Fibroblast of lung (primary cell): ENCODE data around the gene NEU2.

ENCODE experiments used
- CTCF ChIP-seq, 2 donors: IDR thresholded peaks in 1 of 2; conservative IDR thresholded peaks in 1 of 2; 1 replicate in 1 of 2; 2 replicates in 1 of 2; pipeline ENCODE4 v1.5.1; 2011 to 2012; ENCODE audit warnings: low read length in 2 of 2, control low read depth in 1 of 2, inconsistent platforms in 1 of 2, low read depth in 1 of 2, mild to moderate bottlenecking in 1 of 2
- EZH2 ChIP-seq: IDR thresholded peaks from 2 replicates; pipeline ENCODE4 v1.5.1; 2012; ENCODE audit warnings: low read length, control low read depth, mild to moderate bottlenecking; ENCODE audit errors: missing control alignments

- TF ChIP-seq CTCF (conservative IDR thresholded peaks at IDR 0.05 in 1 of 2, IDR thresholded peaks at IDR 0.05 in 1 of 2; ENCODE audit: low read depth in 1 of 2, low read length in 2 of 2) (no peak), EZH2 (no peak)
Observed at GRCh38 chr2:233082931-233083755, 50.7 kb downstream of the NEU2 start.
